ENCODE measurements around the gene OMP.

The OMP gene

DNA sequence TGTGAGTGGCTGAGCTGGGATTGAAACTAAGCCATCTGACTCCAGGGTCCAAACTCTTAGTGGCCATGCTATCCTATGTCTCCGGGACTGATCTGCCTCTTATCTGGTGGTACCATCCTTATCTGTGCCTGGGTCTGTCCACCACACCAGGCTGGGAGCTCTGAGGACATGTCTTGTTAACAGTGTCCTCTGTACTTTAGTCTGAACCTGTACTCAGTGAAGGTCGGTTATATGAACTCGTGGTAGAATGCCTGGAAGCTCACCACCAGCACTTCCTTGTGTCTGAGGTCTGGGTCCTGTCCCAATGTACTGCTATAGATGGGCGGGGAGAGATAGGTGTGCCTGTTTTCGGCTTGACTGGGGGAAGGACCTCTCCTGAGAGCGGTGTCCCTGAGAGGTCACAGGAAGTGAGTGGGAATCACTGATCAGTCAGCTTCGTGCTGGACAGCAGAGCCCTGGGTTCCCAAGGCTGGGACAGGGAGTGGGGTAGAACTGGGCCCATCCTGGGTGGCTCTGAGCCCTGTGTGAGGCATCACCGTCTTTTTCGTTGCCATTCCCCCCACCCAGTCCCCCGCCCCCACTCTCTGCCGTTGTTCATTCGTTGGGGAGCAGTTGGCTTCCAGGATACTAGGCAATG lies 34.3 kb downstream of the OMP start:
- Histone ChIP-seq H3K36me3 (ENCODE audit: control insufficient read depth, insufficient read depth, low read length) (no peaks in the 10 kb centered on the region), H3K9ac (ENCODE audit: low read length) (no peak overlapping the region), H3K27ac (ENCODE audit: low read depth, low read length) (no peak overlapping the region), H3K9me3 (ENCODE audit: control insufficient read depth, insufficient read depth, low read depth, low read length) (no peaks in the 10 kb centered on the region), H3K4me3 (ENCODE audit: low read depth, low read length) (no peak overlapping the region), H3K4me1 (ENCODE audit: control insufficient read depth, insufficient read depth, low read length) (peaks cover 11% of the 10 kb centered on the region), H3K27me3 (ENCODE audit: control insufficient read depth, insufficient read depth, low read length) (no peaks in the 10 kb centered on the region)

- H3K4me3 ChIP-seq (ENCODE audit: low read depth, low read length), result no peak overlapping the region
- H3K27ac ChIP-seq (ENCODE audit: low read depth, low read length), result no peak overlapping the region
- peaks cover 11% of the 10 kb centered on the region for H3K4me1 ChIP-seq (ENCODE audit: control insufficient read depth, insufficient read depth, low read length)
- H3K9me3 ChIP-seq (ENCODE audit: control insufficient read depth, insufficient read depth, low read depth, low read length), result no peaks in the 10 kb centered on the region
- H3K9ac ChIP-seq (ENCODE audit: low read length), result no peak overlapping the region
- no peaks in the 10 kb centered on the region for H3K36me3 ChIP-seq (ENCODE audit: control insufficient read depth, insufficient read depth, low read length)
- H3K27me3 ChIP-seq (ENCODE audit: control insufficient read depth, insufficient read depth, low read length), result no peaks in the 10 kb centered on the region
Measured at GRCh38 chr11:77137421-77137820, 34.8 kb downstream of the OMP start.

DNA sequence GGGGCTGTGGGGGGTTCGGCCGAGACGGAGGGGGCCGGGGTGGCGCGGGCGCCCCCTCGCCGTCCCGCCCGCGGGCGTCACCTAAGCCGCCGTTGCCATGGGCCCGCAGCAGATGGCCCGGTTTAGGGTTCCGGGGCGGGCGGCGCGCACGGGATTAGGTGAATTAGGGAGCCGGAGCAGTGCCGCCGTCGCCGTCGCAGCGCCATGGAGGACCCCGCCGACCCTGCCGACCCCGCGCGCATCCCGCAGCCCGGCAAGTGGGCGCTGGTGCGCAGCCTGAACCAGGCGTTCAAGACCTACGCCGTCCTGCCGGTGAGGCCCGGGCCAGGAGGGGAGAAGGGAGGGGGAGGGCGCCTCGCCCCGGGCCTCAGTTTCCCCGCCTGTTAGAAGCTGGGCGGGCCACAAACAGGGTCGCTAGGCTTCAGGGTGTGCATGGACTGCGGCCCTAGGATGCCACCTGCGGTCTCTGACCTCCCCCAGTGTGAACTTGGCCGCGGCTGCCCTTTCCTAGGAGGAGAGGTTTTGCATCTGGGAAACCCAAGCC lies 35.5 kb downstream of the OMP start:
- H3K4me1 ChIP-seq (ENCODE audit: control insufficient read depth, insufficient read depth, low read length), result peaks cover 11% of the 10 kb centered on the region
- H3K9ac ChIP-seq (ENCODE audit: low read length), result no peak overlapping the region
- no peaks in the 10 kb centered on the region for H3K36me3 ChIP-seq (ENCODE audit: control insufficient read depth, insufficient read depth, low read length)
- H3K9me3 ChIP-seq (ENCODE audit: control insufficient read depth, insufficient read depth, low read depth, low read length), result no peaks in the 10 kb centered on the region
- no peaks in the 10 kb centered on the region for H3K27me3 ChIP-seq (ENCODE audit: control insufficient read depth, insufficient read depth, low read length)
- no peak overlapping the region for H3K27ac ChIP-seq (ENCODE audit: low read depth, low read length)
- no peak overlapping the region for H3K4me3 ChIP-seq (ENCODE audit: low read depth, low read length)

- no peak overlapping the region for H3K9ac ChIP-seq (ENCODE audit: low read length)
- H3K36me3 ChIP-seq (ENCODE audit: control insufficient read depth, insufficient read depth, low read length), result no peaks in the 10 kb centered on the region
- H3K27me3 ChIP-seq (ENCODE audit: control insufficient read depth, insufficient read depth, low read length), result no peaks in the 10 kb centered on the region
- H3K4me3 ChIP-seq (ENCODE audit: low read depth, low read length), result no peak overlapping the region
- H3K27ac ChIP-seq (ENCODE audit: low read depth, low read length), result no peak overlapping the region
- H3K4me1 ChIP-seq (ENCODE audit: control insufficient read depth, insufficient read depth, low read length), result peaks cover 11% of the 10 kb centered on the region
- H3K9me3 ChIP-seq (ENCODE audit: control insufficient read depth, insufficient read depth, low read depth, low read length), result no peaks in the 10 kb centered on the region
Measured at GRCh38 chr11:77139201-77139600, 36.6 kb downstream of the OMP start.

- no peak overlapping the region for H3K27ac ChIP-seq (ENCODE audit: low read depth, low read length)
- H3K4me3 ChIP-seq (ENCODE audit: low read depth, low read length), result no peak overlapping the region
- no peaks in the 10 kb centered on the region for H3K9me3 ChIP-seq (ENCODE audit: control insufficient read depth, insufficient read depth, low read depth, low read length)
- no peaks in the 10 kb centered on the region for H3K27me3 ChIP-seq (ENCODE audit: control insufficient read depth, insufficient read depth, low read length)
- H3K9ac ChIP-seq (ENCODE audit: low read length), result no peak overlapping the region
- H3K4me1 ChIP-seq (ENCODE audit: control insufficient read depth, insufficient read depth, low read length), result peaks cover 11% of the 10 kb centered on the region
- no peaks in the 10 kb centered on the region for H3K36me3 ChIP-seq (ENCODE audit: control insufficient read depth, insufficient read depth, low read length)
Measured at GRCh38 chr11:77140231-77140851, 37.7 kb downstream of the OMP start.

DNA sequence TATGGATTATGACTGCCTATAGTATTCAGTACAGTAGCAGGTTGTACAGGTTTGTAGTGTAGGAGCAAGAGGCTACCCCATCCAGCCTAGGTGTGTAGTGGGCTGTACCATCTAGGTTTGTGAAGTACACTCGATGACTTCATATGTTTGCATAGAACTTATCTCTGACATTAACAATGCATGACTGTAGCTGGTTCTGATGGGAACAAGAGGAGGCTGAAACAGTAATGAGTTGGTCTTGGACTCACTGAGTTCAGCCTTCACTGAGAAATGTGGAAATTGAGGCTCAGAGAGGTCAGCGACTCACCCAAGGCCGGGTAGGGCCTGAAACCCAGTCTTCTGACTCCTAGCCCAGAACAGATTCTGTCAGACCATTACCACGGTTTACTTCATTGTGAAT lies 38.4 kb downstream of the OMP start:
- Histone ChIP-seq H3K9me3 (ENCODE audit: control insufficient read depth, insufficient read depth, low read depth, low read length) (no peaks in the 10 kb centered on the region), H3K9ac (ENCODE audit: low read length) (no peak overlapping the region), H3K36me3 (ENCODE audit: control insufficient read depth, insufficient read depth, low read length) (no peaks in the 10 kb centered on the region), H3K27me3 (ENCODE audit: control insufficient read depth, insufficient read depth, low read length) (no peaks in the 10 kb centered on the region; the same call in 1 of the 2 replicates), H3K4me1 (ENCODE audit: control insufficient read depth, insufficient read depth, low read length) (peaks cover 11% of the 10 kb centered on the region), H3K4me3 (ENCODE audit: low read depth, low read length) (no peak overlapping the region), H3K27ac (ENCODE audit: low read depth, low read length) (no peak overlapping the region)

GRCh38 chr11:77141475-77141874 lies 38.8 kb downstream of the OMP start:
- Histone ChIP-seq H3K27ac (ENCODE audit: low read depth, low read length) (no peak overlapping the region), H3K4me1 (ENCODE audit: control insufficient read depth, insufficient read depth, low read length) (peaks cover 11% of the 10 kb centered on the region)

GRCh38 chr11:77142091-77142975 lies 39.7 kb downstream of the OMP start:
- Histone ChIP-seq H3K4me3 (ENCODE audit: low read depth, low read length) (no peak overlapping the region), H3K4me1 (ENCODE audit: control insufficient read depth, insufficient read depth, low read length) (peaks cover 11% of the 10 kb centered on the region), H3K9ac (ENCODE audit: low read length) (no peak overlapping the region), H3K27me3 (ENCODE audit: control insufficient read depth, insufficient read depth, low read length) (peaks cover 10% of the 10 kb centered on the region), H3K9me3 (ENCODE audit: control insufficient read depth, insufficient read depth, low read depth, low read length) (no peaks in the 10 kb centered on the region), H3K27ac (ENCODE audit: low read depth, low read length) (no peak overlapping the region), H3K36me3 (ENCODE audit: control insufficient read depth, insufficient read depth, low read length) (no peaks in the 10 kb centered on the region)

More at GRCh38 chr11:77141475-77141874, 38.8 kb downstream of the OMP start:
- Histone ChIP-seq H3K36me3 (ENCODE audit: control insufficient read depth, insufficient read depth, low read length) (no peaks in the 10 kb centered on the region), H3K4me3 (ENCODE audit: low read depth, low read length) (no peak overlapping the region), H3K9me3 (ENCODE audit: control insufficient read depth, insufficient read depth, low read depth, low read length) (no peaks in the 10 kb centered on the region), H3K9ac (ENCODE audit: low read length) (no peak overlapping the region), H3K27me3 (ENCODE audit: control insufficient read depth, insufficient read depth, low read length) (peaks cover 1% of the 10 kb centered on the region; the same call in 1 of the 2 replicates)

- H3K9me3 ChIP-seq (ENCODE audit: control insufficient read depth, insufficient read depth, low read depth, low read length), result no peaks in the 10 kb centered on the region
- peaks cover 14% of the 10 kb centered on the region for H3K27me3 ChIP-seq (ENCODE audit: control insufficient read depth, insufficient read depth, low read length)
- H3K4me3 ChIP-seq (ENCODE audit: low read depth, low read length), result no peak overlapping the region
- peaks cover 16% of the 10 kb centered on the region for H3K4me1 ChIP-seq (ENCODE audit: control insufficient read depth, insufficient read depth, low read length)
- H3K36me3 ChIP-seq (ENCODE audit: control insufficient read depth, insufficient read depth, low read length), result no peaks in the 10 kb centered on the region
- H3K9ac ChIP-seq (ENCODE audit: low read length), result no peak overlapping the region
- H3K27ac ChIP-seq (ENCODE audit: low read depth, low read length), result no peak overlapping the region
Measured at GRCh38 chr11:77143405-77144020, 40.9 kb downstream of the OMP start.

DNA sequence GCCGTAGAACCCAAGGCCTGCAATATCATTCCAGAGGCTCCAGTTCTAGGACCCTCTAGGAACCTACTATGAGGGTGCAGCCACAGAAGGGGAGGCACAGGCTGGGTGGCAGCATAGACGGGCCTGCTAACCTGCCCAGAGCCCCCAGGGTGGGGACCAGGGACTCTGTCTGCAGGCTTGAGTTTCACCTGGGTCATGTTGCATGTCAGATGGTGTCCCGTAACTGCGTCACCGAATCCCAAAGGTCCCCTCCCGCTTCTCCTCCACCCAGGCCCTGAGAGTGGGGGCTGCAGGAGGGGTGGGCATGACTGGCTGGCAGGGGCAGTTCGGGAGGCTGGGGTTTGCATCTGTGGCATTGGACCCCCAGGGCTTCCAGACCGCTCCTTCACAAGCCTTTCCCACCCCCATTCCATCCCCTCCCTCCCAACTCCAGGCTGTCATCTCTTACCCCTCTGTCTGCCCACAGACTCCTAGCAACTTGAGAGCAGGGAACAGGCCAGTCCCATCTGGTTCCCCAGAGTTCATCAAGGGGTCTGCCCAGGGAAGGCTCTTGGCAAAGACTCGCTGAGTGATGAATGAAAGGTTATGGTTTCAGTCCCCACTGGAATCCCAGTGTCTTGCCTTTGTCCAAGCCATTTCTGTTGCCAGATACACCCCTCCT lies 41.7 kb downstream of the OMP start:
- Histone ChIP-seq H3K4me1 (ENCODE audit: control insufficient read depth, insufficient read depth, low read length) (peaks cover 20% of the 10 kb centered on the region), H3K36me3 (ENCODE audit: control insufficient read depth, insufficient read depth, low read length) (no peaks in the 10 kb centered on the region), H3K4me3 (ENCODE audit: low read depth, low read length) (no peak overlapping the region), H3K27ac (ENCODE audit: low read depth, low read length) (no peak overlapping the region), H3K9me3 (ENCODE audit: control insufficient read depth, insufficient read depth, low read depth, low read length) (no peaks in the 10 kb centered on the region), H3K27me3 (ENCODE audit: control insufficient read depth, insufficient read depth, low read length) (peaks cover 14% of the 10 kb centered on the region), H3K9ac (ENCODE audit: low read length) (no peak overlapping the region)
